ENCODE measurements around the gene TET3.

The TET3 gene

GRCh38 chr2:74005786-74006185 is 21.1 kb downstream of the TET3 start:
- DNase-seq (ENCODE audit: low read depth): no peak

GRCh38 chr2:74006459-74006858 is 21.7 kb downstream of the TET3 start:
- no peak for DNase-seq (ENCODE audit: low read depth)

GRCh38 chr2:74007121-74007520 is 22.4 kb downstream of the TET3 start:
- peak; percentile 58 for DNase-seq (ENCODE audit: low read depth)

- no peak for DNase-seq (ENCODE audit: low read depth)
These were observed 23.0 kb downstream of the TET3 start for GRCh38 chr2:74007711-74008110.

GRCh38 chr2:74008761-74009395 is 24.2 kb downstream of the TET3 start:
- DNase-seq (ENCODE audit: low read depth): no peak

- no peak for DNase-seq (ENCODE audit: low read depth)
These were observed 24.9 kb downstream of the TET3 start for GRCh38 chr2:74009577-74009976.

GRCh38 chr2:74010087-74010541 is 25.4 kb downstream of the TET3 start:
- DNase-seq (ENCODE audit: low read depth): no peak

GRCh38 chr2:74011246-74011645 is 26.5 kb downstream of the TET3 start:
- DNase-seq (ENCODE audit: low read depth): no peak

GRCh38 chr2:74014813-74015212 is 30.1 kb downstream of the TET3 start:
- no peak for DNase-seq (ENCODE audit: low read depth)

- DNase-seq (ENCODE audit: low read depth): no peak
These were observed 32.5 kb downstream of the TET3 start for GRCh38 chr2:74017223-74017622.

- DNase-seq (ENCODE audit: low read depth): no peak
These were observed 34.8 kb downstream of the TET3 start for GRCh38 chr2:74019516-74019915.

GRCh38 chr2:74020702-74021406 is 36.1 kb downstream of the TET3 start:
- DNase-seq (ENCODE audit: low read depth): no peak

- no peak for DNase-seq (ENCODE audit: low read depth)
These were observed 36.7 kb downstream of the TET3 start for GRCh38 chr2:74021407-74021755.

GRCh38 chr2:74024216-74024615 is 39.5 kb downstream of the TET3 start:
- DNase-seq (ENCODE audit: low read depth): no peak

GRCh38 chr2:74025971-74026612 is 41.4 kb downstream of the TET3 start:
- DNase-seq (ENCODE audit: low read depth): no peak

- no peak for DNase-seq (ENCODE audit: low read depth)
These were observed 42.1 kb downstream of the TET3 start for GRCh38 chr2:74026687-74027241.

GRCh38 chr2:74027496-74027895 is 42.8 kb downstream of the TET3 start:
- no peak for DNase-seq (ENCODE audit: low read depth)

- DNase-seq (ENCODE audit: low read depth): no peak
These were observed 43.6 kb downstream of the TET3 start for GRCh38 chr2:74028290-74028689.

GRCh38 chr2:74028741-74029140 is 44.0 kb downstream of the TET3 start:
- no peak for DNase-seq (ENCODE audit: low read depth)

GRCh38 chr2:74029714-74030397 is 45.1 kb downstream of the TET3 start:
- no peak for DNase-seq (ENCODE audit: low read depth)

GRCh38 chr2:74031221-74031620 is 46.5 kb downstream of the TET3 start:
- no peak for DNase-seq (ENCODE audit: low read depth)

- no peak for DNase-seq (ENCODE audit: low read depth)
These were observed 47.2 kb downstream of the TET3 start for GRCh38 chr2:74031959-74032287.

- DNase-seq (ENCODE audit: low read depth): no peak
These were observed 48.7 kb downstream of the TET3 start for GRCh38 chr2:74033375-74033774.

All from stromal cell of bone marrow (primary cell).